Effector CD4-positive, alpha-beta T cell (primary cell): ENCODE data around the gene LAMA5.
A peak's percentile ranks its signal among the peaks of the same experiment; 100 is the strongest.

Source experiments
- DNase-seq: peaks from one replicate; pipeline ENCODE4 v3.0.0-alpha.2; 2020

LAMA5 gene

DNA sequence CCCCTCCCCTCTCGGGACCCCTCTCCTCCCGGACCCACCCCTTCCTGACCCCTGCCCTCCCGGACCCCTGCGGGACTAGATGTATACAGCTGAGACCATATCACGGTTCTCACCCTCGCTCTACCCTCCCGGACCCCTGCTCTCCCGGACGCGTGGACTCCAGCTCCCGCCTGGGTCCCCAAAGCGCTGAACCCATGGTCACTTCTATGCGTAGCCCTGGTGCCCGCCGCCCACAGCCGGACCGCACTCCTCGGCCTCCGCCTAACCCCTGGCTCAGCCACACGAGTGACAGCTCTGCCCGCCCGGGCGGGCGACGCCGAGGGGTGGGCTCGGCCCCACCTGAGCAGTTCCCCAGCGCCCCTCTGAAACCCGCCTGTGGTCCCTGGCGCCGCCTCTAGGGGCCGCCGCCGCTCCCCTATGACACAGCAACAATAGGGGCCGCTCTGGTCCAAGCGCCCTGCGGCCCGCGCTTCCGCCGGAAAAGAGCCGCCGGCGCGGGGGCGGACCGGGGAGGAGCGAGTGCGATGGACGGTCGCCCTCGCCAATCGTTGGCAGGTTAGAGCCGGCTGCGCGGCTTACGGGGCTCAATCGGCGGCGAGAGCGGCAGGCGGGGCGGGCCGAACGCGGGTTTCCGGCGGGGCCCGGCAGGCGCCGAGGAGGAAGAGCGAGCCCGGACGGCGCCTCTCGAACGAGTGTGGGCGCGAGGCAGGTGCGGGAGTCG, 64.6 kb downstream of the LAMA5 start, which contains the start of gene ADRM1:
Gene ADRM1 (plus strand): TSS at position 657 of the 721 bp plus-strand sequence. CDS start 572 bp downstream, outside the sequence.
- DNase-seq = peak; percentile 92

DNA sequence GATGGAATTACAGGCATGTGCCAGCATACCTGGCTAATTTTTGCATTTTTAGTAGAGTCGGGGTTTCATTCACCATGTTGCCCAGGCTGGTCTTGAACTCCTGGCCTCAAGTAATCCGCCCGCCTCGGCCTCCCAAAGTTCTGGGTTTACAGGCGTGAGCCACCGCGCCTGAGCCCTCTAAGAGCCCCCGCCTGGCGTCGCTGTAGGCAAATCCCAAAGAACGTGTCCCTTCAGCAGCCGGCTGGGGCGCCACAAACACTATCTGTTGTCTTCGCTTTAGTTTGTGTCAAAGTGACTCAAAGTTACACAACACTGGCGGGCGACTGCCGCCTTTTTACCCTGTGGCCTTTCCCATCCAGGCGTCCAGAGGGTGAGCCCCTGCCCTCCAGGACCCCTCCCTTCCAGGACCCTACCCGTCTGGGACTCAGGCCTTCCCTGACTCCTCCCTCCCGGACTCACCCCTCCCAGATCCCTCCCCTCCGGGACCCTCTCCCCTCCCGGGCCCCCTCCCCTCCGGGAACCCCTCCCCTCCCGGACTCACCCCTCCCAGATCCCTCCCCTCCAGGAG, 65.3 kb downstream of the LAMA5 start:
- DNase-seq = peak; percentile 81

DNA sequence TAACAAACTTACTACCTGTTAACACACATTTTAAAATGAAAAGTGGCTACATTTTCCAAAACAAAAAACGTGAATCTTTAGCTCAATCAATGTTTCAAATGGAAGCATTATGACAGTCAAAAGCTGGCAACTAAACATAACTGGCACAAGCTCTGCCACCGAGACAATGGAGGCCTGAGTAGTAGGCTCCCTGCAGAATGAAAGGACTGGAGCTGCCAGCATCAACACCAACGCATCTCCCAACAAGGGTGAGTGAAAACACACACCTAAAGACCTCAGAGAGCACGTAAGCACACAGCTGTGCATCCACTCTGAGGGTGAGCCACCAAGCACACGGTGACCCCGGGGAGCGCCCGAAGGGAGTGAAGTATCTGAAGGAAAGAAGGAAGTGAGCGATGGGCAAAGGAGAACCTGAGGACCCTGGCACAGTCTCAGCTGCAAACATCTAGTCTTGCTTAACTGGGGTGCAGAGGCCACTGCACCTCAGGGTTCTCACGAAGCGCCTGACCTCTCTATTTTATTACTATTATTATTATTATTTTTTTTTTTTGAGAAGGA, 65.9 kb downstream of the LAMA5 start:
- no peak for DNase-seq

DNA sequence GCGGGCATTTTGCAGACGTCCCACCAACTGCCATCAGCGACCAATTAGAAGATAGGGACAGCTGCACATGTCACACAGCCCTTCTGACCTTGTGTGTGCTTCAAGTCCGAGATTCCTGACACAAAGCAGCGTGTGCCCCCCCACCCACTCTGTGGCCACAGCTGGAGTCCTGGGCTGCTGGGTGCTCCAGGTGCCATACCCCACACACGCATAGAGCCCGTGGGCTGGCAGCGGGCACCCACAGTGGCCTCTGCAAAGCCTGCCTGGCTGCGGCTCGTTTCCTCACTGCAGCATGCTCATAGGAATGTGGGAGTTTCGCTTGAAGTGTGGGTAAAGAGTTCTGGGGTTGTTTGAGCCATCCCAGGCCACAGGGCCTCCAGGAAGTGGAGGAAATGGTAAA, 66.8 kb downstream of the LAMA5 start:
- DNase-seq = no peak

DNA sequence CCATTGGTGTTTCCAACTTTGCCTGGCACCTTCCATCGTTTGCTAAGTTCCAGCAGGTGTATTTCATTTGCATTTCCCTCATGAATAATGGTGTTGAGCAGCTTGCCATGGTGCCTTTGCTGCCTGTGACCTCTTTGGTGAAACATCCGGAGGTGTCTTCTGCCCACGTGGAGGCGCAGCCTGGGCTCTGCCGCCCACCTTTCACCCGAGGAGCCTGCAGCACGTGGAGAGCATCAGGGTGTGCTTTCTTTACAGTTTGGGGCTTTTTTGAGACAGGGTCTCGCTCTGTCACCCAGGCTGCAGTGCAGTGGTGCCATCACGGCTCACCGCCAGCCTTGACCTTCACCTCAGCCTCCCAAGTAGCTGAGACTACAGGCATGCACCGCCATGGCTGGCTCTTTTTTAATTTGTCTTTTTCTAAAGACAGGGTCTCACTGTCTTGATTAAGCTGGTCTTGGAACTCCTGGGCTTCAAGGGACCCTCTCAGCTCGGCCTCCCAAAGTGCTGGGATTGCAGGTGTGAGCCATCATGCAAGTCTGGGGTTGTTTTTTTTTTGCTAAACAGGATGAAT, 67.4 kb downstream of the LAMA5 start:
- no peak for DNase-seq

DNA sequence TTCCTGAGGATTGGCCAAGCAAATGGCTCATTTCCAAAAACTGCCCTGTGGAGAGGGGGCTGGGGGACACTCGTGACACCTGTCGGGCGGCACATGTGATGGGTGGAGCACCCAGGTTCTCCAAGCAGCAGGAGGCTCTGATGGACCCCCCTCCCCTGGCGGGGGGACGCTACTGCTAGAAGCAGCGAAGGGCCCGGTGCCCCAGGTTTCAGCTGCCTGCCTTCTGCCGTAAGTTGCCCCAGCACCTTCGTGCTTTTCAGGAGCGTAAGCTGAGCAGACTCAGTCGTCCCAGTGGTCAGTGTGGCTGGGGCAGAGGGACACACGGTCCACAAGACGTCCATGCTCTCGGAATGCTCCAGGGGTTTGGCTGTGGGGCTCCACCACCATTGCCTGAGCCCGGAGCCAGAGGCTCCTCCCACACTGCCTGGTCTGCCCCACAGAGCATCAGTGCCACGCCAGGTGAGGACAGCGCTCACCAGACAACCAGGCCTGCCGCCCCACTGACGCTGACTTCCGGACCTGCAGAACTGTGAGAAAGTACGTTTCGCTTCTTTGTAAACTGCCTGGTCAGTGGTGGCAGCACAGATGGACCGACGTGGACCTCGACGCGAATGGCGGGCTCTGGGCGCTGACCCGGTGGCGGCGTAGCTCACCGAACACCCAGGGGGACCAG, 68.4 kb downstream of the LAMA5 start:
- DNase-seq = no peak

DNA sequence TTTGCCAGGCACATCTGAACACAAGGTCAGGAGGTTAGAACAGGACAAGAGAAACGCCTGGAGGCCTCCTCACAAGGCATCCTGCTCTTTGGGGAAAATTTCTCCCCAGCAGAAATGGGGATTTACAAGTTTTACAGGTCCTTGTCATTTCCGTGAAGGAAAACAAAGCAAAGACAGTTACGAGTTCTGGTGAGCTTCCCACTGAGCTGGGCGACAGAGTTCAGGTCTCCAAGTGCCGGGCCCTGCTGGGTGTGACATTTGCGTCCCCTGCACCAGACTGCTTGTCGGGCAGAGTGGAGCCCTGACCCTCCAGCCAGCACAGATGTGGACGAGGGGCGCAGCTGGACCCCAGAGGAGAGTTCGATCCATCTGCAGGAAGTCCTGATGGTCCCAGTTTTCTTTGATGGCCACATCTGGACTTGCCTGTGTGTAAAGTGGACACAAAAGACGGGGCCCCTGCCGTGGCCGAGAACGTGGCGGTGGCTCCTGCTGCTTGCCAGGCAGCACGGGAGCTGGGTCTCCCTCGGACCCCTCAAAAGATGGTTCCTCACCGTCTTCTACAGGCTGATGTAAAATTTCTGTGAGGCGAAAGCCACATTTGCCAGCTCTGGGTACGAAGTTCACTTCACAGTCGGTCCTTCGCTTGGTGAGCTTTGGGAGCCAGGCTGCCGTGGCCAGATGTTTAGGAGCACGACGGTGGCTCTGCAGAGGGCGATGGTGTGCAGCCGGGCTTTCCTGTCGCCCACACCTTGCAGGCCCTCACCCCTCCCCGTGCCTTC, 69.5 kb downstream of the LAMA5 start:
- no peak for DNase-seq

DNA sequence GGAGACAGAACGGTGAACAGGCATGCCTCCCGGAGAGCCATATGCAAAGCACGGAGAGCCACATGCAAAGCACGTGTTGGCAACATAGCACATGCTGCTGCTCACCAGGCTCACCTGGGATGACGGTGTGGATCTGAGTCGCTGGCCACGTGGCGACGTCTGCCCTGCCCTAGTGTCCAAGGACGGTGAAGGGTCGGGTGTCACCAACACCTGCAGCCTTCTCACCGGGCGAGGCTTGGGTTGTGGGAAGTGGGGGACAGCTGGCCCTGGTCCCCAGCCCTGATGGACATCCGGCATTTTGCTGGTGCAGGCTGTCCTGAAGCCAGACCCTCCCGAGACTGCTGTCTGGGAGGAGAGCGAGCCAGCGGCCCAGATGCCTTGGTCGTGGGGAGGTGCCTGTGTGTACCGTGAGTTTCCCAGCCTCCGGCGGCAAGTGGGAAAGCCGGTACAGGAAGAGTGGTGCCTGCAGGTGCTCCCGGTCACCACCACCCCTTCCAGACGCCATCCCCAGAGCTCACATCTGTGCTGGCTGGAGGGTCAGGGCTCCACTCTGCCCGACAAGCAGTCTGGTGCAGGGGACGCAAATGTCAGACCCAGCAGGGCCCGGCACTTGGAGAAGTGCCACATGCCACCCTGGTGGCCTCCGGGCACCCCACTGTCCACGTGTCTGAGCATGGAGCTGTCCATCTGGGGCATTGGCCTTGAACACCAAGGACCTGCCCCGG, 70.2 kb downstream of the LAMA5 start:
- no peak for DNase-seq

DNA sequence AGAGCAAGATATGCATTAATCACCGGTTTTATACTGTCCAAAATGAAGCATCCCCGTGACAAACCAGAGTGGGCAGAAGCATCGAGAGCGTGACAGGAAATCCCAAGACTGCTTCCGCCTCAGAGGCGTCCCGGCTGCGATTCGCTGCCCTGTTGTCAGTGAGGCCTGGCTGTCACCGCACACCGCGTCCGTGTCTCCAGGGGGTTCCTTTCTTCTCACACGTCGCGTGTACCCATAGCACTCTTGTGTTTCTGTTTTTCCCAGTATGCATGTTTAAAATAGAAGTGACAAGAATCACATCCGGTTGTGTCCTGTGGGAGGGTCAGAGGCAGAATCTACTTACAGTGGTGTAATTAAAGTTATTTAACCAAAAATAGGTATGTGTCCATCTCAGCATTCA, 72.6 kb downstream of the LAMA5 start:
- DNase-seq = no peak

DNA sequence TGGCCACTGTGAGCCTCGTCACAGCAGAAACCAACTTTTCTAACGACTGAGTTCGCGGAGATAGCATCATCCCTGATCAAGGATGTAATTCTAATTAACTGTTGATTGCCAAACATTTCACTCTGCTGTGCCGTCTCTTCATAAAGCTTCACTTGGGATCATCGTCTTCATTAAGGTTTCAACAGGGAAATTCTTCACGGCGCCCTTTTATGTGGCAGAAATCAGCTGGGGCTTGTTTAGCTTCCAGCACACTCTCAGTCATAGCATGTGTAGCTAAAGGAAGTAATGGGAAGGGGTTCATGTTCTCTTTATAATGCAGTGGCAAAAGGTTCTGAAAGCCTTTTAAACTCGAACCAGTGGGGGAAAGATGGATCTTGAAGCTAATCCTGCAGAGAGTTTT, 73.2 kb downstream of the LAMA5 start:
- no peak for DNase-seq

DNA sequence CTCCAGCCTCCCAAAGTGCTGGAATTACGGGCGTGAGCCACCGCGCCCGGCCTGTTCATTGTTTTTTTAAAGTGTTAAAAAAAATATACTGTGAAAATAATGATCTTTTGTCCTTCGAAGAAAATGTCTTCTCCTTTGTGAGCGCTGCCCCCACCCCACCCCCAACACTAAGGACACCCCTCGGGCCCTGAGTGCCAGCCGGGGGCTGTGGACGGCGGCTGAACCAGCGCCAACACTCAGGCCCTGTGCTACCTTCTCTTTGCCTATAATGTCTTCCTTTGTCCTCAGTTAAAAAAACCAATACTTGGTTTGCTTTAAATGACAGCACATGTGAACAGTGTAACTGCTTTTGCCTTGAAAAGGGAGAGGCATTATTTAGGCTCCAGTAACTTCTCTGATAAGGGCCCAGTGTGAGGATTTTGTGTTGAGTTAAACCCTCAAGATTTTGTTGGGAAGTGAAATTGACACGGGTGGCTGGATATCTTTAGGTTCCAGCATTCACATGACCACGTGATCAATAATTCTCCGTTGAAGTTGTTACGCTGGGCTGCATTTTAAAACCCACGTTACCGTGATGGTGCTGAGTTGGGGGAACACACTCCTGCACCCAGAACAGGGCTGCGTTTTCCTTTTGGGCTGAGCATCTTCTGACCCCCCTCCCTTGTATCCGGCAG, 73.9 kb downstream of the LAMA5 start:
- DNase-seq = no peak

DNA sequence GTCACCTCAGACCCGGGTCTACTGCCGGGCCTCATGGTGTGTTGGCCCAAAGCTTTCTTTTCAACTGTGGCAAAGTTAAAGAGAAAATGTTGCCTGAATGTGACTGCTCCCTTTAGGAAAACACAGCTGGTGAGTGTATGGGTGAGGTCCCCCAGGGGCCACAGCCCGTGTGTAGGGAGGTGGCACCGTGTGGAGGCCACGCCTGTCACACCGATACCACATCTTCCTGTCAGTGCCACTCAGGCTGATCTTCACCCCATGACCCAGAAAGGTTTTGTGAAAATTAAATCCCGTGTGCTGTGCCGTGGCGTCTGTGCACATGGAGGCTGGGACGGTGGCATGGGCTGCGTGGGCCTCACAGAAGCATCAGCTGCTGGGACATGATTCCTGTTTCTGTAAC, 75.0 kb downstream of the LAMA5 start:
- no peak for DNase-seq

DNA sequence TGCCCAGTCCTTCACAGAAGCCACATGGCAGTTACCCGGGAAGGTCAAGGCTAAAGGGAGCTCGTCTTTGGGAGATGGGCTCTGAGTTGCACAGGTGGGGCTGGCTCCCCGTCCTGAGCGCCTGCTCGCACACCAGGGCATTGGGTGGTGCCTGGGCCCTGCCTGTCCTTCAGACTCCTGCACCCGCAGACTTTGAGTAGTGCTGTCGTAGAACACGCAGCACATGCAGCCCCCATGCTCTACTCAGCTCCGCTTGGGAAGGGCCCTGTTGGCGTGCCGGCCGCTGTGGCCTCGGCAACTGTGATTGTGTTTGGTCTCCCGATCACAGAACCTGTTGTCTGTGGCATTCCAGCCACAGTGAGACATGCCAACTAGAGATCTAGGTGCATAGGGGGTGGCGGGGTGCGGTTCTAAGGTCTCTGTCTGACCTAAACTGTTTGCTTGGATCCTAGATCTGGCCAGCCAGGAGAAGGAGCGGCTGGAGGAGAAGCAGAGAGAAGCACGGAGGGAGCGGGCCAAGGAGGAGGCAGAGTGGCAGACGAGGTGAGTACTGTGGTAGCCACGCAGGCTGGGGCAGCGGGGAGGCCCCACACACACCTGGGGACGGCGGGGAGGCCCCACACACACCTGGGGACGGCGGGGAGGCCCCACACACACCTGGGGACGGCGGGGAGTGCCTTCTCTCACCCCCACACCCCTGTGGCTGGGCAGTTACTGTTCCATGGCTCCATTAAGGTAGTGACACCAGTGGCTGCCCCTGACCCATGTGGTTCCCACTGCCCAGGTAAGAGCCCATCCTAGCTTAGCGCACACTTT, 75.7 kb downstream of the LAMA5 start:
- DNase-seq = no peak

DNA sequence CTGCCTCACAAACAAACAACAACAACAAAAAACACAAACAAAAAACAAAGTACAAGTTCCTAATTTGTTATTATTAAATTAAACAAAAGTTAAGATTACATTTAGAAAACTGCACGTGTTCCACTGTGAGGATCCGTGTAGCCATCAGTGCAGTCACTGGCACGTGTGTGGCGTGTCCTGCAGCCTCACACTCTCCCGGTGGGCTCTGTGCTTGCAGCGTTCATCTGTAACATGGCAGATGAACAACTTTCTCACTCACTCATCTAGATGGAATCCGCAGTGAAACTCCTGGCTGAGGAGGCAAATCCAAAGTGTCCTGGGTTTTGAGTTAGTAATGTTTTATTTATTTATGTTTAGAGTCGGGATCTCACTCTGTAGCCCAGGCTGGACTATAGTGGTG, 77.2 kb downstream of the LAMA5 start:
- no peak for DNase-seq

DNA sequence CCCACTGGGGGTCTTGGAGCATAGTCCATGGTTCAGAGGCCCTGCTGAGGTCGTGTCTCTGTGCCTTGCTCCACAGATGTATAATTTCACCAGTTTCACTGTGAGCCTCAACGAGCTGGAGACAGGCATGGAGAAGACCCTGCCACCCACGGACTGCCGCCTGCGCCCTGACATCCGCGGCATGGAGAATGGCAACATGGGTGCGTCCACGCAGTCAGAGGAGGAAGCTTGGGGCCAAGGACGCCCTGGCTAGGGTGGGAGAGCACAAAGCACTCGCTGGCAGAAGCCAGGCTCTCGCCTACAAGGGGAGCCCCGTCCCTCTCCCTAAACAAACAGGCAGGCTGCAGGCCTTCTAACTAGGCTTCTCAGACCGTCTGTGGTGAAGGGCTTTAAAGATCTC, 78.0 kb downstream of the LAMA5 start:
- DNase-seq = no peak

DNA sequence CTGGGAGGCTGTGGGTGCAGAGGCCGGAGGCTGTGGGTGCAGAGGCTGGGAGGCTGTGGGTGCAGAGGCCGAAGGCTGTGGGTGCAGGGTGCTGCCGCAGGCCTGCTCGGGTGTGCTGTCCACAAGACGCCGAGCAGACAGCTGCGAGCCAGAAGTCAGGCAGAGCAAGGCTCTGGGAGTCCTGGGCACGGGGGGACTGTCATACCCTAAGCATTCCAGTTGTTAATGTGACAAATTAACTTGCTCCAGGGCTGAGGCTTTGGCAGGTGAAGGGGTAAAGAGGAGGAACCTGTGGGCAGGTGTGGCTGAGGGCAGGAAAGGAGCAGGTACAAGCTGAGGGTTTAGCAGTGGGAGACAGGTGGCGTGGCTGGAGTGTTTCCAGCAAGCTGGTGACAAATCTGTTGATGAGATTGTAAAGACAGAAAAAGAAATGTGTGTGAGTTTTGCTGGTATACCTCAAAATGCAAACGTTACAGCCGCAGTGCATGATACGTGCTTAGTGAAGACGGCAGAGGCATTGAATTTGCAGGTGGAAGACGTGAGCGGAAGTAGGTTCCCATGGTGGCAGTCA, 78.5 kb downstream of the LAMA5 start:
- DNase-seq = no peak

DNA sequence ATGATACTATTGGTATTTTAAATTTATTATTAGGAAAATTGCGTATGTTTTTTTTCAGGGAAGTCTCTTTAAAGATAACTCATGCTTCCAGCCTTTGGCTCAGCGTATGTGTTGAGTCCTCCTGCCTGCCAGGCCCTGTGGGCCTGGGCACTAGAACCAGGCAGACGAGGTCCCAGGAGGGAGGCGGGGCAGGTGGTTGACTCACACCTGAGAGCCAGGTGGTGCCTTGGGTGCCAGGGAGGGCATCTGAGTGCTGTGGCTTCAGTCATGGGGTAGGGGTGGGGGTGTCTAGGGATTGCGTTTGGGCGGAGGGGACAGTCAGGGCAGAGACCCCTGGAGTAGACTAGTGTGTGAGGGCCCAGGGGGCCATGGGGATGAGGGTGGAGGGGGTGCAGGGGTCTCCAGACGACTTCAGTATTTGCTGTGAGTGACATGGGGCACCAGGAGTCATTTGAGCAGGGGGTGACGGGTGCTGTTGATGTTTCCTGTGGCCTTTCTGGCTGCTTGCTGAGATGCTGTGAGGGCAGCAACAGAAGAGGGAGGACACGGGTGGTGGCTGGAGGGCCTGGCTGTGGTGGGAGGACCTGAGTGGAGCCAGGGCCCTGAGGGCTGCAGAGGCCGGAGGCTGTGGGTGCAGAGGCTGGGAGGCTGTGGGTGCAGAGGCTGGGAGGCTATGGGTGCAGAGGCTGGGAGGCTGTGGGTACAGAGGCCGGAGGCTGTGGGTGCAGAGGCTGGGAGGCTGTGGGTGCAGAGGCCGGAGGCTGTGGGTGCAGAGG, 79.2 kb downstream of the LAMA5 start:
- no peak for DNase-seq

DNA sequence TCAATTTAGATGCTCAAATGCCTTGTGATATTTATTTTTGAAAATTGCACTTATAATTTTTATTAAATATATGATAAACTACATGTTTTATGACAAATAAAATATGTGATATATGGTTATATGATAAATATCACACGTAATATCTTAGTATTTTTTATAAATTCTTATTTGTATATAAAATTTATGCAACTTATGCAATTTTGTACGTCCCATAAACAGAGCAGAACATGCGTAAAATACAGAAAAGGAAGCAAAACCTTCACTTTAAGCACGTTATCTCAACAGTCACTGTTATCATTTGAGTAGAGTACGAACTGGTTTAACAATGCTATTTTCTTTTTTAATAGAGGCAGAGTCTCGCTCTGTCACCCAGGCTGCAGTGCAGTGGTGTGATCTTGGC, 80.0 kb downstream of the LAMA5 start:
- no peak for DNase-seq

DNA sequence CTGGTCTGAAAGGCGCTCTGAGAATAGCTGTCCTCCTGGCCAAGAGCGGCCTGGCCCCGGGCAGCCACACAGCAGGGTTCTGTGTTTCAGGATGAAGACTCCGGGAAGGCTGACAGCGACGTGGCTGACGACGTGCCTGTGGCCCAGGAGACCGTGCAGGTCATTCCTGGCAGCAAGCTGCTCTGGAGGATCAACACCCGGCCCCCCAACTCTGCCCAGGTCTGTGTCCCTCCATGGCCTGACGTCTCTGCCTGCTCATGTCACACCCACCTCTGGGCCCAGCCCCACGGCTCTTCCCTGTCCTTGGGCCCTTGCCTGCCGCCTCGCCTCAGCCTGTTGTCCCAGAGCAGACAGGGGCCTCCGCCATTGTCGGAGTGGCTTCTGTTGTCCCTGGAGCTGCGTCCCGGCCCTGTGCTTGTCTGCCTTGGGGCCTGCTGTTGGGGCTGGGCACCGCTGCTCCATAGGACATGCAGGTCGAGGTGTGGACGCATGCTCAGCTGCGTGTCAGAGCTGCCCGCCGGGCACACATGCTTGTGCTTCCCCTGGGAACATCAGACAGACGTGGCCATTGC, 80.5 kb downstream of the LAMA5 start:
- no peak for DNase-seq
